Epidermal melanocyte (primary cell): ENCODE results near the gene SLC10A4.
"Not testable (repeated sequence)": the region's sequence is repeated elsewhere in the genome, so short reads cannot be mapped to it uniquely, and the experiment has no call there.

Experiments used
- DNase-seq: peaks from one replicate; pipeline ENCODE4 v3.0.0; 2011; ENCODE audit warnings: low spot score; ENCODE audit not compliant: insufficient read length

SLC10A4 gene

GRCh38 chr4:48483006-48483776, at the start of gene SLC10A4:
TSS of gene SLC10A4 (plus strand) at chr4:48483343. CDS start at chr4:48483562, 219 bp downstream.
- no peak for DNase-seq

- DNase-seq = no peak
Measured at GRCh38 chr4:48436318-48436717, 46.8 kb upstream of the SLC10A4 start.

GRCh38 chr4:48439988-48440387, 43.2 kb upstream of the SLC10A4 start:
- no peak for DNase-seq

- DNase-seq = not testable (repeated sequence)
Measured at GRCh38 chr4:48440914-48441313, 42.2 kb upstream of the SLC10A4 start.

GRCh38 chr4:48445704-48446103, 37.4 kb upstream of the SLC10A4 start:
- no peak for DNase-seq

GRCh38 chr4:48446642-48447041, 36.5 kb upstream of the SLC10A4 start:
- DNase-seq = no peak

GRCh38 chr4:48449151-48449550, 34.0 kb upstream of the SLC10A4 start:
- DNase-seq = no peak

GRCh38 chr4:48450740-48451139, 32.4 kb upstream of the SLC10A4 start:
- no peak for DNase-seq

- not testable (repeated sequence) for DNase-seq
Measured at GRCh38 chr4:48451656-48452055, 31.5 kb upstream of the SLC10A4 start.

GRCh38 chr4:48454591-48454990, 28.6 kb upstream of the SLC10A4 start:
- DNase-seq = no peak

GRCh38 chr4:48461000-48461399, 22.1 kb upstream of the SLC10A4 start:
- DNase-seq = no peak

GRCh38 chr4:48462363-48462762, 20.8 kb upstream of the SLC10A4 start:
- DNase-seq = no peak

GRCh38 chr4:48467442-48467841, 15.7 kb upstream of the SLC10A4 start:
- no peak for DNase-seq

- DNase-seq = no peak
Measured at GRCh38 chr4:48467891-48468290, 15.3 kb upstream of the SLC10A4 start.

- no peak for DNase-seq
Measured at GRCh38 chr4:48470137-48470536, 13.0 kb upstream of the SLC10A4 start.

GRCh38 chr4:48470570-48470969, 12.6 kb upstream of the SLC10A4 start:
- no peak for DNase-seq

- DNase-seq = no peak
Measured at GRCh38 chr4:48472794-48473193, 10.3 kb upstream of the SLC10A4 start.

GRCh38 chr4:48475770-48476169, 7.4 kb upstream of the SLC10A4 start:
- DNase-seq = no peak

- DNase-seq = no peak
Measured at GRCh38 chr4:48478273-48478672, 4.9 kb upstream of the SLC10A4 start.

- no peak for DNase-seq
Measured at GRCh38 chr4:48481581-48481980, 1.6 kb upstream of the SLC10A4 start.

GRCh38 chr4:48483777-48484493, 792 bp downstream of the SLC10A4 start:
- no peak for DNase-seq

- DNase-seq = no peak
Measured at GRCh38 chr4:48484494-48485168, 1.5 kb downstream of the SLC10A4 start.
